GM23338 (cell line): ENCODE results near the gene CD86. TPM values are rescaled to one million over a fixed set of nuclear protein-coding genes. Genes with fewer than 3 reads are reported as not detected.

Experiments
- CTCF ChIP-seq, 2 experiments: fragments of 200-600 bp in 1 of 2; sonication (generic) in 1 of 2; conservative IDR thresholded peaks; 2 replicates each; pipeline versions ENCODE4 v1.5.1 to v1.6.1; 2016 to 2017; ENCODE audit warnings: antibody characterized with exemption in 2 of 2, low read depth in 2 of 2, mild to moderate bottlenecking in 2 of 2, moderate library complexity in 1 of 2
- ETS1 ChIP-seq: IDR thresholded peaks from 2 replicates; pipeline ENCODE4 v1.6.1; 2016; ENCODE audit warnings: antibody characterized with exemption
- JUNB ChIP-seq: IDR thresholded peaks from one replicate; pipeline ENCODE4 v1.6.1; 2016; ENCODE audit warnings: antibody characterized with exemption; ENCODE audit not compliant: unreplicated experiment
- ZNF114 ChIP-seq: fragments of 250-450 bp; sonication (Bioruptor Pico); IDR thresholded peaks from 2 replicates; pipeline ENCODE4 v1.5.0; 2020; ENCODE audit warnings: mild to moderate bottlenecking, moderate library complexity
- ZNF331 ChIP-seq: fragments of 250-450 bp; sonication (Bioruptor Pico); IDR thresholded peaks from 2 replicates; pipeline ENCODE4 v1.5.0; 2020; ENCODE audit warnings: low read depth, mild to moderate bottlenecking, moderate library complexity
- ZNF462 ChIP-seq: fragments of 250-450 bp; sonication (Bioruptor Pico); IDR thresholded peaks from 2 replicates; pipeline ENCODE4 v1.5.0; 2020; ENCODE audit warnings: mild to moderate bottlenecking, moderate library complexity
- polyA plus RNA-seq: library from polyadenylated mRNA; unstranded; fragments of >200 nt; fragmentation: Nextera tagmentation; extraction: Ambion mirVana; gene quantifications from 2 replicates; pipeline ENCODE4 v1.2.1, GENCODE V29; 2016
- total RNA-seq: library from RNA; depleted of rRNA; stranded (reverse); fragments of >200 nt; shearing (Covaris generic); gene quantifications from 2 replicates; pipeline ENCODE4 v1.2.3, GENCODE V29; 2014

CD86 gene
- total and polyA plus RNA-seq, 2 experiments from 2014 or later: 0.97 TPM; not detected in 1

GRCh38 chr3:122102191-122102935, 47.2 kb downstream of the CD86 start (continued):
- TF ChIP-seq ZNF462 (CRISPR knock-in tag) (no peak), ETS1 (no peak), ZNF331 (CRISPR knock-in tag) (no peak), JUNB (no peak), ZNF114 (CRISPR knock-in tag) (no peak), CTCF (conservative IDR thresholded peaks at IDR 0.05; ENCODE audit: low read depth in 2 of 2) (no peak)
